ENCODE data around the gene CRK. TPM values are rescaled to one million over a fixed set of nuclear protein-coding genes. Genes with fewer than 3 reads are reported as not detected.

CRK gene
- total RNA-seq, 4 donors from 2014 or later = 72.7 to 98.4 (median 77.2) TPM

DNA sequence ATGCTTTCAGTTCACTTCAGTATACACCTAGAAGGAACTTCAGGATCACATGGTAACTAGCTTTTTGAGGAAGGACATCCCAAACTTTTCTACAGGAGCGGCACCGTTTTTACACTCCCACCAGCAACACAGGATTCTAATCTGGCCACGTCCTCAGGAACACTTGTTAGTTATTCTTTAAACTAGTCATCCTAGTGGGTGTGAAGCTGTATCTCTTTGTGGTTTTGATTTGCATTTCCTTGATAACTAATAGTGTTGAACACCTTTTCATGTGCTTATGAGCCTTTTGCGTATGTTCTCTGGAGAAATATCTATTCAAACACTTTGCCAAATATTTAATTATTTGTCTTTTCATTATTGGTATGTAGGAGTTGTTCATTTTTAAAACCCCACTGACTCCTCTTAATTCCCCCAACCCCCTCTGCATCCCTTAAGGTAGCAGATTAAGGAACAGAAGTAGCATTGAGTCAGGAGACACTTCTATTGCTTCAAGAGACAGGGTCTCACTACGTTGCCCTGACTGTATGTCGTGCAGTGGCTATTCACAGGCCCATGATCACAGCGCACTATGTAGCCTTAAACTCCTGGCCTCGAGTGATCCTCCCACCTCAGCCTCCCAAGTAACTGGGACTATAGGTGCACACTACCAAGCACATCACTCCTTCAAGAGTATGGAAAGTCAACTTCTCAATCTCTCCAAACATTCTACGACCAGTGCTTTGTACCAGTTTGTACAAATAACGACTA is 81.4 kb downstream of the CRK start:
- H3K4me1 ChIP-seq = peaks cover 30 to 100% (median 71%) of the 10 kb centered on the region in 3 donors
- no peak for TF ChIP-seq EP300 (IDR thresholded peaks at IDR 0.05)
- no peak for TF ChIP-seq CTCF (IDR thresholded peaks at IDR 0.05)
- TF ChIP-seq POLR2A (IDR thresholded peaks at IDR 0.05) = no peak
- TF ChIP-seq POLR2AphosphoS5 (IDR thresholded peaks at IDR 0.05) = no peak
- H3K27me3 ChIP-seq = no peaks in the 10 kb centered on the region
- peaks cover 0 to 5% of the 10 kb centered on the region in 2 donors for H3K36me3 ChIP-seq
- H3K4me3 ChIP-seq = no peak overlapping the region
- peak overlapping the region in 3 of 4 donors; percentile 2 to 67 (median 5) for H3K27ac ChIP-seq
- ATAC-seq = no peak
- H3K9me3 ChIP-seq = no peaks in the 10 kb centered on the region
- WGBS, 2 donors (ENCODE audit: low coverage in 1 of 2) = 35 to 56% methylated on average over 8 to 10 of the region's 10 CpGs

- peaks cover 30 to 100% (median 71%) of the 10 kb centered on the region in 3 donors for H3K4me1 ChIP-seq
- H3K4me3 ChIP-seq = no peak overlapping the region
- TF ChIP-seq POLR2AphosphoS5 (IDR thresholded peaks at IDR 0.05) (no peak), POLR2A (IDR thresholded peaks at IDR 0.05) (no peak), CTCF (IDR thresholded peaks at IDR 0.05) (no peak)
- H3K36me3 ChIP-seq = peaks cover 0 to 5% of the 10 kb centered on the region in 2 donors
- no peak for ATAC-seq
- WGBS, 2 donors (ENCODE audit: low coverage in 1 of 2) = 42 to 48% methylated on average over 4 to 6 of the region's 9 CpGs
- no peaks in the 10 kb centered on the region for H3K9me3 ChIP-seq
- peak overlapping the region in 3 of 4 donors; percentile 2 to 67 (median 5) for H3K27ac ChIP-seq
- H3K27me3 ChIP-seq = no peaks in the 10 kb centered on the region
Observed at GRCh38 chr17:1373707-1374237, 82.3 kb downstream of the CRK start.

DNA sequence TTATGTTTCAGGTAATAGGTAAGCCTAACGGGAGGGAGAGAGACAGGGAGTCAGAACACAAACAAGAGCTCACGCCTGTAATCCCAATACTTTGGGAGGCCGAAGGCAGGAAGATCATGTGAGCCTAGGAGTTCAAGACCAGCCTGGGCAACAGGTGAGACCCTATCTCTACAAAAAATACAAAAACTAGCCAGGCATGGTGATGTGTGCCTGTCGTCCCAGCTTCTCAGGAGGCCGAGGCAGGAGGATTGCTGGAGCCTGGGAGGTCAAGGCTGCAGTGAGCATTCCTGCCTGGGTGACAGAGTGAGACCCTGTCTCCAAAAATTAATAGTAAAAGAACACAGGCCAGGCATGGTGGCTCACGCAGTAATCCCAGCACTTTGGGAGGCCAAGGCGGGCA is 83.4 kb downstream of the CRK start:
- TF ChIP-seq CTCF (IDR thresholded peaks at IDR 0.05) = no peak
- no peak for TF ChIP-seq EP300 (IDR thresholded peaks at IDR 0.05)
- TF ChIP-seq POLR2AphosphoS5 (IDR thresholded peaks at IDR 0.05) = no peak
- TF ChIP-seq POLR2A (IDR thresholded peaks at IDR 0.05) = no peak
- peaks cover 26 to 100% (median 72%) of the 10 kb centered on the region in 3 donors for H3K4me1 ChIP-seq
- peaks cover 0 to 5% of the 10 kb centered on the region in 2 donors for H3K36me3 ChIP-seq
- no peak for ATAC-seq
- no peaks in the 10 kb centered on the region for H3K27me3 ChIP-seq
- H3K4me3 ChIP-seq = no peak overlapping the region
- H3K9me3 ChIP-seq = no peaks in the 10 kb centered on the region
- WGBS, 2 donors (ENCODE audit: low coverage in 1 of 2) = 40 to 65% methylated on average over 1 to 5 of the region's 7 CpGs
- peak overlapping the region in 2 of 4 donors; percentile 16 to 67 for H3K27ac ChIP-seq

DNA sequence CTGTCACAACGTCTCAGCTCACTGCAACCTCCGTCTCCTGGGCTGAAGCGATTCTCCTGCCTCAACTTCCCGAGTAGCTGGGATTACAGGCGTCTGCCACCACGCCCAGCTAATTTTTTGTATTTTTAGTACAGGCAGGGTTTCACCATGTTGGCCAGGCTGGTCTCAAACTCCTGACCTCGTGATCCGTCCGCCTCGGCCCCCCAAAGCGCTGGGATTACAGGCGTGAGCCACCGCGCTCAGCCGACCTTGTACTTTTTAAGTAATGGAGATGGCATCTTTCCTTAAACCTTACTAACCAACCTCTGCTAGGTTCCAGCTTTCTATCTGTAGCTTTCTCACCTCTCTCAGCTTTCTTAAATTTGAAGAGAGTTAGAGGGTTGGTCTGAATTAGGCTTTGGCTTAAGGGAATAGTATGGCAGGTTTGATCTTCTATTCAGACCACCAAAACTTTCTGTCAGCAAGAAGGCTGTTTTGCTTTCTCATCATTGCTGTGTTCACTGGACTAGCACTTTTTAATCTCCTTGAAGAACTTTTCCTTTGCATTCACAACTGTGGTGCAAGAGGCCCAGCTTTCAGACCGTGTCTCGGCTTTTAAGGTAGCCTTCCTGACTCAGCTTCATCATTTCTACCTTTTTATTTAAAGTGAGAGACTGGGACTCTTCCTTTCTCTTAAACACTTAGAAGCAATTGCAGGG is 84.0 kb downstream of the CRK start:
- 62 to 85% methylated on average over 10 to 11 of the region's 17 CpGs for WGBS, 2 donors (ENCODE audit: low coverage in 1 of 2)
- H3K36me3 ChIP-seq = peaks cover 0 to 5% of the 10 kb centered on the region in 2 donors
- no peak overlapping the region for H3K4me3 ChIP-seq
- peaks cover 26 to 100% (median 67%) of the 10 kb centered on the region in 3 donors for H3K4me1 ChIP-seq
- H3K27me3 ChIP-seq = no peaks in the 10 kb centered on the region
- no peak for ATAC-seq
- TF ChIP-seq CTCF (IDR thresholded peaks at IDR 0.05) = no peak
- TF ChIP-seq EP300 (IDR thresholded peaks at IDR 0.05) = no peak
- no peak for TF ChIP-seq POLR2A (IDR thresholded peaks at IDR 0.05)
- no peak for TF ChIP-seq POLR2AphosphoS5 (IDR thresholded peaks at IDR 0.05)
- H3K27ac ChIP-seq = peak overlapping the region in 2 of 4 donors; percentile 16 to 67
- no peaks in the 10 kb centered on the region for H3K9me3 ChIP-seq

Other genes starting within 250 kb of the CRK start
- not detected for gene BHLHA9, start 185.8 kb downstream of the CRK start, total RNA-seq
- 1 to 10 TPM in 1 of 4 donors, under 1 TPM in 1, not detected in 2; 0.23 to 1.2 TPM for gene TRARG1, start 176.6 kb downstream of the CRK start, total RNA-seq
- gene YWHAE, start 56.0 kb downstream of the CRK start, total RNA-seq = 100 to 1,000 TPM; 359 to 456 (median 398) TPM
- gene MYO1C, start 36.5 kb upstream of the CRK start, total RNA-seq = 100 to 1,000 TPM; 215 to 461 (median 287) TPM
- 10 to 100 TPM; 59.6 to 76.0 (median 73.1) TPM for gene INPP5K, start 60.4 kb upstream of the CRK start, total RNA-seq
- gene PITPNA, start 106.6 kb upstream of the CRK start, total RNA-seq = 10 to 100 TPM; 40.8 to 61.1 (median 45.5) TPM
- gene SLC43A2, start 172.6 kb upstream of the CRK start, total RNA-seq = 10 to 100 TPM in 3 of 4 donors, 1 to 10 TPM in 1; 6.4 to 16.8 (median 10.4) TPM
- gene SCARF1, start 189.5 kb upstream of the CRK start, total RNA-seq = 10 to 100 TPM in 3 of 4 donors, 1 to 10 TPM in 1; 8.9 to 16.8 (median 12.7) TPM
- gene RILP, start 193.6 kb upstream of the CRK start, total RNA-seq = 10 to 100 TPM; 17.4 to 33.4 (median 22.2) TPM
- 100 to 1,000 TPM; 111 to 195 (median 161) TPM for gene PRPF8, start 228.6 kb upstream of the CRK start, total RNA-seq

Measured in gastroesophageal sphincter (tissue), 4 donors.